GM18951 (cell line): Measurements from ENCODE around the gene OR51I2.

Experiments used
- POLR2A ChIP-seq: IDR thresholded peaks from 4 replicates; pipeline ENCODE4 v1.6.1; 2011; ENCODE audit warnings: mild to moderate bottlenecking; ENCODE audit not compliant: insufficient read length, insufficient read depth; ENCODE audit errors: extremely low read depth
- in situ Hi-C: fragments of 300-500 bp; cut with MboI; formaldehyde crosslinking; loops from one replicate; pipeline ENCODE4 v1.12.0; 2022; ENCODE audit warnings: low sequenced_read_pairs, mixed read lengths, inconsistent platforms; ENCODE audit not compliant: unreplicated experiment

OR51I2 gene

GRCh38 chr11:5488385-5488784 lies 39.3 kb downstream of the OR51I2 start, which contains the start of gene OR52D1:
Gene OR52D1, plus strand, starts transcription at chr11:5488685. Its CDS starts 22 bp downstream, at chr11:5488707.
- TF ChIP-seq POLR2A, result no peak
- in situ Hi-C loops, result no loop called here

GRCh38 chr11:5488798-5489399 lies 39.8 kb downstream of the OR51I2 start:
- in situ Hi-C loops, result no loop called here
- no peak for TF ChIP-seq POLR2A

DNA sequence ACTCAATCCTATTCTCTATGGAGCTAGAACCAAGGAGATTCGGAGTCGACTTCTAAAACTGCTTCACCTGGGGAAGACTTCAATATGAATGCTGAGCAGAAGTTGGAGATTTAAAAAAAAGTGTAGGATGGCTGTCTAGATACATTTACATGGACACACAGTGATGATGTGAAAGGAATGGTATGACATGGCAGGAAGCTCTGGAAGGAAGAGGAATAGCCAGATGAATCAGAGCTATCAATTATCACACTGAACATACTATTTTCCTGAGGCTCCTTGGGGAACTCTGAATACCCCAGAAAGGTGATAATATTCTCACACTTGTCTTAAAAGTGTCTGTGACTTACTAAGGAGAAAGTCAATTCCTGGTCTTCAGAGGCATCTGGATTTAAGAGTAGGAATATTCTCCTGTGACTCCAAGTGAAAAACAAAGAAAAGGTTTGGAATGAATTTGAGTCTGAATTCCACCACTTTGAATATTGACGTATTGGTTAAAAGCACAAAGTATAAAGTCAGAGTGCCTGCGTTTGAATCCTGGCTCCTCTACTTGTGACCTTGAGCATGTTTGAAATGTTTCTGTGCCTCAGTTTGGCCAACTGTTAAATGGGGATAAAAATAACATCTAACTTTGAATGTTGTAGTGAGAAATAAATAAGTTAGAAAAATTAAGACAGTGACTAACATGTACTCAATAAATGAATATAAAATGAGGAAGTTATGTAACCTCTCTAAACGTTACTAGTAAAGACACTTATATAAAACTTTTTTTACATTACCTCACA lies 40.6 kb downstream of the OR51I2 start:
- no peak for TF ChIP-seq POLR2A
- in situ Hi-C loops, result no loop called here

- TF ChIP-seq POLR2A, result no peak
- in situ Hi-C loops, result no loop called here
Measured at GRCh38 chr11:5499671-5500070, 50.5 kb downstream of the OR51I2 start.

- no peak for TF ChIP-seq POLR2A
- in situ Hi-C loops, result no loop called here
Measured at GRCh38 chr11:5500393-5500801, 51.3 kb downstream of the OR51I2 start.

- no peak for TF ChIP-seq POLR2A
- in situ Hi-C loops, result no loop called here
Measured at GRCh38 chr11:5504403-5504921, 55.3 kb downstream of the OR51I2 start.

GRCh38 chr11:5505363-5506048 lies 56.4 kb downstream of the OR51I2 start:
- no peak for TF ChIP-seq POLR2A
- in situ Hi-C loops, result no loop called here
